Neural progenitor cell (in vitro differentiated cells): ENCODE data around the gene TBC1D3E. TPM values are rescaled to one million over a fixed set of nuclear protein-coding genes. Genes with fewer than 3 reads are reported as not detected.

ENCODE experiments used
- small RNA-seq: library from RNA; depleted of rRNA; stranded (forward); fragments of <200 nt; gene quantifications from one replicate; pipeline ENCODE3, GENCODE V24; 2015
- total RNA-seq: library from RNA; depleted of rRNA; stranded (reverse); fragments of >200 nt; gene quantifications from 2 replicates; pipeline ENCODE4 v1.2.3, GENCODE V29; 2015; ENCODE audit warnings: low replicate concordance

Gene TBC1D3E
- total RNA-seq, 1 donor from 2014 or later, result not detected

Small RNAs within 50 kb of the gene (small RNA-seq; reads per million reads assigned to genes)
- gene RF00019, result not detected
- not detected for gene RNA5SP526

Other genes with a start within 250 kb of the TBC1D3E start
- not detected in 2 replicates for gene TBC1D3K, start 203.5 kb upstream of the TBC1D3E start, total RNA-seq
- 9.2 and 17.0 TPM in 2 replicates for gene TBC1D3L, start 138.9 kb upstream of the TBC1D3E start, total RNA-seq
- gene TBC1D3D, start 124.0 kb upstream of the TBC1D3E start, total RNA-seq, result 0.06 TPM in 1 of 2 replicates, not detected in the other
- gene TBC1D3C, start 59.3 kb upstream of the TBC1D3E start, total RNA-seq, result not detected in 2 replicates
- not detected in 2 replicates for gene TBC1D3, start 64.6 kb downstream of the TBC1D3E start, total RNA-seq
- 59.0 and 68.3 TPM in 2 replicates for gene MRPL45, start 169.2 kb downstream of the TBC1D3E start, total RNA-seq
- 0.22 TPM in 1 of 2 replicates, not detected in the other for gene GPR179, start 216.0 kb downstream of the TBC1D3E start, total RNA-seq
- gene SOCS7, start 223.9 kb downstream of the TBC1D3E start, total RNA-seq, result 17.8 and 27.0 TPM in 2 replicates